HG03280 (cell line): ENCODE results near the gene VGLL4.
"Not testable (repeated sequence)": the region's sequence is repeated elsewhere in the genome, so short reads cannot be mapped to it uniquely, and the experiment has no call there.

Experiments used
- ATAC-seq: cut with Tn5 transposase; IDR thresholded peaks from one replicate; pipeline ENCODE4 v1.9.1; 2021; ENCODE audit warnings: mild to moderate bottlenecking, moderate library complexity; ENCODE audit not compliant: unreplicated experiment

The VGLL4 gene

GRCh38 chr3:11536132-11536935 lies 107.4 kb downstream of the VGLL4 start:
- ATAC-seq: no peak

DNA sequence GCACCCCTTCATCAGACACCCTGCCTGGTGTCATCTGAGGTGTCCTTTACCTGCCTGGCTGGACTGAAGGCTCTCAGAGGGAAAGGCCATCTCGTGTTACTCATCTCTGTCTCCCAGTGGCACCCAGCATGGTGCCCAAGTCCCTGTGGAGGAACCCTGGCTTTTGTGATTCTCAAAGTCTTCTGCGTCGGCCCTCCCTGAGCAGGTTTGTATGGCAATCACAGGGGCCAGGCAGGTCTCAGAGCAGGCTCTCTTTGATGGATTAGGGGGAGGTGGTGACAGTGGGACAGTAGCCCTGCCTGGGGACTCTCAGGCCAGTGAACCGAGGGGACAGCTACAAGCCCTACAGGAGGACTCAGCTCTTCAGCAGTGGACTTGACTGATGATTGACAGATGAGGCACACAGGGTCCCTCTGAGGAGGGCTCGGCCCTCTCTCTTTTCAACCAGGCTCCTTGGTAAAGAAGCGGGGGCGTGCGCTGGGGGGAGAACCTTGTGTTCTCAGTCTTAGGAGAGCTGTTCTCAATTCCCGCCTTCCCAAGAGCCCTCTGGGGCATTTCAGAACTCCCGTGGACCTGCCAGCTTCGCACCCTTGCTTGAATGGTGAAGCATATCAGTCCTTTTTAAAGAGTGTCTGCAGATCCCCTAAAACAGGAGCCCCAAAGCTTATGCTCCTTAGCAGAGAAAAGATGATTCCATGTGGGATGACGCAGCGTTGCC lies 108.3 kb downstream of the VGLL4 start:
- ATAC-seq: no peak

GRCh38 chr3:11534793-11535101 lies 109.0 kb downstream of the VGLL4 start:
- ATAC-seq: no peak

- no peak for ATAC-seq
Measured at GRCh38 chr3:11534011-11534792, 109.5 kb downstream of the VGLL4 start.

DNA sequence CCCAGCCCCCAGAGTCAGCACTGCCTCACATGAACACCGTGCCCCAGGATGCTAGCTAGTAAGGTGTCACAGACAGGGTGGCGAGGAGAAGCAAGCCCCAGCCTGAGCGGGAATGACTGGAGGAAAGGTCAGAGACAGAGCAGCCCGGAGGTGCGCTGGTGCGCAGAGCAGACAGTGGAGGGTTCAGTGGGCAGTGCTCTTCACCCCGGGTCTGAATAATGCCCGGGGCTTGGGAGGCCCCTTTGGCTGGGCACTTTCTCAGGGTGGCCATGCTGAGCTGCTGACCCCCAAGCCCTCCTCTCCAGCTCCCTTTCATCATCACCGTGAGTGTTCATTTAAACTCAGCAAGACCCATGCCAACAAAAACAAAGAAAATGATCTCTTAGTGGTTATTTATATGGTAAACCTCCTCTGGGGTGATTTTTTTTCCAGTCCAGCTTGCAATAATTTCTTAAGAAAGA lies 110.8 kb downstream of the VGLL4 start:
- no peak for ATAC-seq

DNA sequence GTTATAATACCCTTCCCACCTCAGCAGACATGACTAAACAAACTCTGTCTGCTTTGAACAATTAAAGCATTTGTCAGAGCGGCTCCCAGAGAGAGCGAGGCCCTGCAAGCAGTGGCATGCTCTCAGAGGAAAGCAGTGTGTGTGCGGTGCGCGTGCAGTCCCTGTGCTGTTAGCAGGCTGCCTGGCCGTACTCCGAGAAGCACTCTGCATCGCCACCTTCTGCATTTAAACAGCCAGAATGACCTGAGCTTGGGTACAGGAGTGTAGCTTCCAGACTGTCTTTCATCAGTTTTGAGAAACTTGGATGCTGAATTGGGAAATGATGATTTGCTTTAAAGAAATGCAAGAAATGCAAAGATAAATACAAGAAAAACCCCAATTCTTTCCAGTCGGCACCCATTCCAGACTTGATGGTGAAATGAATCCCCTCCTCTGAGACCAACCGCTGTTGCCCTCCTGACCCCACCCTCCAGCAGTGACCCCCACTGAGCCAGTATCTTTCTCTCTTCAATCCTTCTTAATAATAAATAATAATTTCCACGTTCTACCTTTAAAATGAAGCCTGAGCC lies 113.5 kb downstream of the VGLL4 start:
- ATAC-seq: no peak

GRCh38 chr3:11529281-11529680 lies 114.4 kb downstream of the VGLL4 start:
- ATAC-seq: no peak

- ATAC-seq: not testable (repeated sequence)
Measured at GRCh38 chr3:11526121-11526520, 117.6 kb downstream of the VGLL4 start.

- no peak for ATAC-seq
Measured at GRCh38 chr3:11523572-11524101, 120.1 kb downstream of the VGLL4 start.

- no peak for ATAC-seq
Measured at GRCh38 chr3:11522953-11523571, 120.7 kb downstream of the VGLL4 start.

DNA sequence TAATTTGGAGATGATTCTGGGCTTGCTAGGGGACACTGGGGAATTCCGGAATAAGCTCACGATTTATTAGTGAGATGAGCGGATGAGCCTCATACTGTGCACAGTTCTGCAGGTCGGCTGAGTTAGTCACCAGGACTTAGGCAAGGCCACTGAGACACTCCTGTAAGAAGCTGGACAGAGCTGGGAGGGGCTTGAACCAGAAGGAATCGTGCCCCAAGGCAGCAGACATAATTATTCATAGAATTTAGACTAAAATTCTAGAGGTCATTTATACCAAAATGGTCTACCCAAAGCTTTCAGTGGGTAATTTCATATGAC lies 121.4 kb downstream of the VGLL4 start:
- no peak for ATAC-seq

DNA sequence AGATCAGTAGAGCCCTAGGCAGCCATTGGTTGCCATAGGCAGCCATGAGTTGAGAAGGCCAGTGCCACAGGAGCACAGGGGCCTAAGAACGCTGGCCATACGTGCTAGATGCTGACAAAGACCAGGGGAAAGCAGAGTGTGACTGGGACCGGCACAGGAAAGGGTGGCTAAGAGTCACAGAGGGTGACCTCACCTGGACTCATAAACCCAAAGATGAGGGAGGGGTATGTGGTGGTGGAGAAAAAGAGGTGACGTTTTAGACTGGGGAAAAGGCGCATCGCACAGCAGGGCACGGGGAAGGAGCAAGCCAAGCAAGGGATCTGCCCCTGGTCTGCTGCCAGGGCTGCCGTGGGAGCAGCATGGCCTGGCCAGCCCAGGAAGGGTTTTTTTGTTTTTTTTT lies 122.5 kb downstream of the VGLL4 start:
- no peak for ATAC-seq

DNA sequence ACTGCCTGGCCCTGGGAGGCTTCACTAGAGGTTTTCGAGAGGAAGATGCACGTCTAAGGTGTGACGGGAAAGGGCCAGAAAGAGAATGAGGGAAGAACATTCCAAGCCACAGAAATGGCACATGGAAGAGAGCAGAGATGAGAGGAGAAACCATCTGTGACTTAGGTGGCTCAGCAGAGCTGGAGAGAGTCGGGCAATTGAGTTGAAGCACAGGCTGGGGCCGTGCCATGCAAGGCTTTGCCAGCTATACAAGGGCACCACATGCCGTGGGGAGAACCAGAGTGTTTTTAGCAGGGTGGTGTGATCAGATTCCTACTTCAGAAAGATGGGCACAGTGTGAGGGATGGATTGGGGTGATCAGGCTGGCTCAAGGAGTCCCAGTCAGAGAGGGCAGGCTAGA lies 126.1 kb downstream of the VGLL4 start:
- no peak for ATAC-seq

DNA sequence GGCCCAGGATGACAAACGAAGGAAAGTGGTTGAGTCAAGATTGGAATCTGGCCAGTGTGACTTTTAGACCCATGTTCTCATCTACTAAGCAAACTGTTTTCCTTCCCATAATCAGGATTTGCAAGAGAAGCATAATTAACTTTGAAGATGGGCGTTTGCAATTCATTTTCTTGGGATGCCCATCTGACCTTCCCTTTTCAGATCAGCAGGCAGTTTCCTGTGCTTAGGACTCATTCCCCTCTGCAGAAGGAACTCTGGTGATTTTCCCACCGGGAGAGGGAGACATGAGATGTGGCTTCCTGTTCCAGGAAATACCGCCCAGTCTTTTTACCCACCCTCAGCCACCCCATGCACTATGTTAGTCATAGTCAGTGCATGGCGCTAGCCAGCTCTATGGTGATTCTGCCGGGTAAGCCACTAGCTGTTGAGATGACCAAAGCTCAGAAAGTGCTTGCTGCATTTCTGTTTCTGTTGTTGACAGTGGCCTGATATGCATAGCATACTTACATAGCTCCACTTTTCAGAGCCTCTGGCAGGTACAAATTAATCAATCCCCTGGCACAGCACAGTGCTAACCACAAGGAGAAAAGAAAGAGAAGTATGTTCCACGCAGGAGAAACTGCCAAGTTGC lies 129.4 kb downstream of the VGLL4 start:
- no peak for ATAC-seq

GRCh38 chr3:11513817-11514135 lies 129.9 kb downstream of the VGLL4 start:
- ATAC-seq: no peak

DNA sequence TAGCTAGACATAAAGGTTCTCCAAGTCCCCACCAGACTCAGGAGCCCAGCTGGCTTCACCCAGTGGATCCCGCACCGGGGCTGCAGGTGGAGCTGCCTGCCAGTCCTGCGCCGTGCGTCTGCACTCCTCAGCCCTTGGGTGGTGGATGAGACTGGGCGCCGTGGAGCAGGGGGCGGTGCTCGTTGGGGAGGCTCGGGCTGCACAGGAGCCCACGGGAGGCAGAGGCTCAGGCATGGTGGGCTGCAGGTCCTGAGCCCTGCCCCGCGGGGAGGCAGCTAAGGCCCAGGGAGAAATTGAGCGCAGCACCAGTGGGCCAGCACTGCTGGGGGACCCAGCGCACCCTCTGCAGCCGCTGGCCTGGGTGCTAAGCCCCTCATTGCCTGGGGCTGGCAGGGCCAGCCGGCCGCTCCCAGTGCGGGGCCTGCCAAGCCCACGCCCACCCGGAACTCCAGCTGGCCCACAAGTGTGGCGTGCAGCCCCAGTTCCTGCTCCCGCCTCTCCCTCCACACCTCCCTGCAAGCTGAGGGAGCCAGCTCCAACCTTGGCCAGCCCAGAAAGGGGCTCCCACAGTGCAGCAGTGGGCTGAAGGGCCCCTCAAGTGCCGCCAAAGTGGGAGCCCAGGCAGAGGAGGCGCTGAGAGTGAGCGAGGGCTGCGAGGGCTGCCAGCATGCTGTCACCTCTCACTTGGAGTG lies 130.4 kb downstream of the VGLL4 start:
- not testable (repeated sequence) for ATAC-seq

DNA sequence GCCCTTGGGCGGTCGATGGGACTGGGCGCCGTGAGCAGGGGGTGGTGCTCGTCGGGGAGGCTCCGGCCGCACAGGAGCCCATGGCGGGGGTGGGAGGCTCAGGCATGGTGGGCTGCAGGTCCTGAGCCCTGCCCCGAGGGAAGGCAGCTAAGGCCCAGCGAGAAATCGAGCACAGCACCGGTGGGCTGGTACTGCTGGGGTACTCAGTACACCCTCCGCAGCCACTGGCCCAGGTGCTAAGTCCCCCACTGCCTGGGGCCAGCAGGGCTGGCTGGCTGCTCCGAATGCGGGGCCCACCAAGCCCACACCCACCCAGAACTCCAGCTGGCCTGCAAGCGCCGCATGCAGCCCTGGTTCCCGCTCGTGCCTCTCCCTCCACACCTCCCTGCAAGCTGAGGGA lies 132.1 kb downstream of the VGLL4 start:
- ATAC-seq: not testable (repeated sequence)

DNA sequence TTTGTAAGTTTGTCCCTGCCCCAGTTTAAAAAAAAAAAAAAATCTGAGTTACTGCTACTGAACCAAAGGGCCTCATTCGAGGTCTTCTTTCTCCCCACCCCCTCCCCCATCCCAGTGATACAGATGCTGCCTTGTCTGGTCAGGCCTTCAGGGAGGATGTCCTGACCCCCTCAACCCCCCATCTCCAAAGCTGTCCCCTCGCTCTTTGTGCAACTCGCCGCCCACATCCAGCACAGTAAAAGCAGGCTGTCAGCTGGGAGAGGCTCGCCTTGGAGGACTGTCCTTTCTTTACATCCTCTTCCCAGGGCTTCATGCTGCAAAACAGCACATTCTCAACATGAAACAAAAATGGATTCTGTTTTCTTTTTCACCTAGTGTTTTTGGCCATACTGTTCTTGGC lies 133.4 kb downstream of the VGLL4 start:
- ATAC-seq: no peak

DNA sequence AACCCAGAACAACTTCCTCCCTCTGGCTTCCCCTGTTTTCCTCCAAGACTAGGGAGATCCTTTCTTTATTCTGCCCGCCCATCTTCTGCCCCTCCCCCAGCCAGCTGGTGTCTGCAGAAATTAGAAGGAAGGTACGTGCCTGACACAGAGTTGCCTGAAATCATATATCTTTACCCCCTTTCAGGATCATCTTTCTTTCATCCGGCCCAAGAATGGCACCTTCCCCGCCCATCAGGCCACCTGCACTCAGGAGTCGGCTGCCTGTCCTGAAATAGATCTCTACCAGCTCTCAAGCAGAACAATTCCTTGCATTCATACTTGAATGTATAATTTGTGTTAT lies 133.7 kb downstream of the VGLL4 start:
- ATAC-seq: no peak
